ENCODE measurements around the gene NFKB2. TPM values are rescaled to one million over a fixed set of nuclear protein-coding genes. Genes with fewer than 3 reads are reported as not detected.

NFKB2 gene
- total and polyA plus RNA-seq, 2 of the 4 experiments (the other 2 are of a cell fraction): 16.1 to 32.3 TPM

DNA sequence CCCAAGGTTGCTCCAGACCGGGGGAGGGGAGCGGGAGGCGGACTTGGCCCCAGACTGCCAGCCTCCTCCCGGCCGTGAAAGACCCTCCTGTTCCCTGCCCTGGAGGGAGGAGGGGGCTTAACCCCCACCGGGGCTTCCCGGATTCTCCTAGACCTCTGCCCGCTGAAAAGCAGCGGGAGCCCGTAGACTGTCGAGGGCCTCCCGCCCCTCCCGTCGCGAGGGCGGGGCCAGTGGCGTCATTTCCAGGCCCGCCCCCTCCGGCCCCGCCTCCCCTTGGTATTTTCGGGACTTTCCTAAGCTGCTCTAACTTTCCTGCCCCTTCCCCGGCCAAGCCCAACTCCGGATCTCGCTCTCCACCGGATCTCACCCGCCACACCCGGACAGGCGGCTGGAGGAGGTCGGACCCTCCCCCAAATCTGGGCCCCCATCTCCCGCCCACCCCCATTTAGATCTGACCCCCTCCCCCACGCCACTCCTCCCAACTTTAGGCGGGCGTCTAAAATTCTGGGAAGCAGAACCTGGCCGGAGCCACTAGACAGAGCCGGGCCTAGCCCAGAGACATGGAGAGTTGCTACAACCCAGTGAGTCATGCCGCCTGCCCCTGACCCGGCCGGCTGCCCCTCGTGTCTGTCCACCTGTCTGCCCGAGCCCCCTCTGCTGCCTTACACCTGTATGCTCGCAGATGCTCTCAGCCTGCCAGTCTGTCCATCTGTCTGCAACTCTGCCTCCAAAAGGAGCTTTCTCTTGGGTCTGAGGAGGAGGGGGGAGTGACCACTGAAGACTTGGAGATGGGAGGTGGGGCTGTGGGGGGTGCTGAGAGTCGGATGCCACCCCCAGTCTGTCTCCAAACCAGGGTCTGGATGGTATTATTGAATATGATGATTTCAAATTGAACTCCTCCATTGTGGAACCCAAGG, at the start of gene NFKB2 (continued):
- TF ChIP-seq, protein P1, sequence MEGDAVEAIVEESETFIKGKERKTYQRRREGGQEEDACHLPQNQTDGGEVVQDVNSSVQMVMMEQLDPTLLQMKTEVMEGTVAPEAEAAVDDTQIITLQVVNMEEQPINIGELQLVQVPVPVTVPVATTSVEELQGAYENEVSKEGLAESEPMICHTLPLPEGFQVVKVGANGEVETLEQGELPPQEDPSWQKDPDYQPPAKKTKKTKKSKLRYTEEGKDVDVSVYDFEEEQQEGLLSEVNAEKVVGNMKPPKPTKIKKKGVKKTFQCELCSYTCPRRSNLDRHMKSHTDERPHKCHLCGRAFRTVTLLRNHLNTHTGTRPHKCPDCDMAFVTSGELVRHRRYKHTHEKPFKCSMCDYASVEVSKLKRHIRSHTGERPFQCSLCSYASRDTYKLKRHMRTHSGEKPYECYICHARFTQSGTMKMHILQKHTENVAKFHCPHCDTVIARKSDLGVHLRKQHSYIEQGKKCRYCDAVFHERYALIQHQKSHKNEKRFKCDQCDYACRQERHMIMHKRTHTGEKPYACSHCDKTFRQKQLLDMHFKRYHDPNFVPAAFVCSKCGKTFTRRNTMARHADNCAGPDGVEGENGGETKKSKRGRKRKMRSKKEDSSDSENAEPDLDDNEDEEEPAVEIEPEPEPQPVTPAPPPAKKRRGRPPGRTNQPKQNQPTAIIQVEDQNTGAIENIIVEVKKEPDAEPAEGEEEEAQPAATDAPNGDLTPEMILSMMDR (conservative IDR thresholded peaks at IDR 0.05; ENCODE audit: low read depth, low read length): no peak
- TF ChIP-seq CEBPB (IDR thresholded peaks at IDR 0.05; ENCODE audit: low read depth, low read length) (no peak), MXI1 (IDR thresholded peaks at IDR 0.05; ENCODE audit: borderline replicate concordance, low read depth, low read length) (no peak), RAD21 (IDR thresholded peaks at IDR 0.05; ENCODE audit: low read length) (no peak)

Data from IMR-90 (cell line).